Nephron progenitor cell (in vitro differentiated cells): ENCODE data around the gene GALNT2.

ENCODE experiments used
- DNase-seq: peaks from one replicate; pipeline ENCODE4 v3.0.0; 2021
- H3K27ac Mint-ChIP-seq: 2 replicates; pipeline ENCODE4 v1.8.0; 2021; ENCODE audit warnings: mild to moderate bottlenecking, moderate library complexity, mixed read lengths
- H3K27me3 Mint-ChIP-seq: 2 replicates; pipeline ENCODE4 v1.8.0; 2021; ENCODE audit warnings: mild to moderate bottlenecking, low read depth, mixed read lengths; ENCODE audit not compliant: poor library complexity
- H3K36me3 Mint-ChIP-seq: 2 replicates; pipeline ENCODE4 v1.8.0; 2021; ENCODE audit warnings: low read depth, mixed read lengths
- H3K4me1 Mint-ChIP-seq: 2 replicates; pipeline ENCODE4 v1.8.0; 2021; ENCODE audit warnings: mixed read lengths
- H3K4me3 Mint-ChIP-seq: 2 replicates; pipeline ENCODE4 v1.8.0; 2021; ENCODE audit warnings: mild to moderate bottlenecking, moderate library complexity, mixed read lengths
- H3K9me3 Mint-ChIP-seq: 2 replicates; pipeline ENCODE4 v1.8.0; 2021; ENCODE audit warnings: mild to moderate bottlenecking, moderate library complexity, mixed read lengths
- TF ChIP-seq, protein P1 (sequence below): fragments of 200-600 bp; sonication (generic); IDR thresholded peaks from 2 replicates; pipeline ENCODE4 v1.5.0; 2021; ENCODE audit warnings: antibody characterized with exemption

GALNT2 gene

DNA sequence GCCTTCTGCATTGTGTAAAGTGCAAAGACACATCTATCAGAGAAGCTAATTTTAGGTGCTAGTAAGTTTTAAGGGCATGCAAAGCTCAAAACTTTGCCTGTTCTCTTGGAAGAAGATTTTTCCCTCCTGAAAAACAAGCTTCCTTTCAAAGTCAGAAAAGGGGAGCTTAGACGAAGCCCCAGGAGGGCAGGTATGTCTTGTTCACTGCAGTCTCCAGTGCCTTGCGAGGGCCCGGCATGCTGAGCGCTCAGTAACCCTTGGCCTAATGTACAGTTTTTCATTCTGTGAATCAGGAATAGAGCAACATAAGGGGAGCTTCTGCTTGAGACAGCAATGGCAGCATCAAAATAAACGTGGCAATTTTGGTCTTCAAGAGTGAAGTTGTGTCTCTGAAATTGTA, 35.0 kb downstream of the GALNT2 start:
- Mint-ChIP-seq H3K36me3 (peaks cover 5% of the 10 kb centered on the region), H3K9me3 (no peaks in the 10 kb centered on the region), H3K27me3 (peaks cover 21% of the 10 kb centered on the region), H3K4me3 (no peak overlapping the region), H3K4me1 (peaks cover 60% of the 10 kb centered on the region), H3K27ac (peak overlapping the region; percentile 57)
- DNase-seq: no peak
- TF ChIP-seq, protein P1, sequence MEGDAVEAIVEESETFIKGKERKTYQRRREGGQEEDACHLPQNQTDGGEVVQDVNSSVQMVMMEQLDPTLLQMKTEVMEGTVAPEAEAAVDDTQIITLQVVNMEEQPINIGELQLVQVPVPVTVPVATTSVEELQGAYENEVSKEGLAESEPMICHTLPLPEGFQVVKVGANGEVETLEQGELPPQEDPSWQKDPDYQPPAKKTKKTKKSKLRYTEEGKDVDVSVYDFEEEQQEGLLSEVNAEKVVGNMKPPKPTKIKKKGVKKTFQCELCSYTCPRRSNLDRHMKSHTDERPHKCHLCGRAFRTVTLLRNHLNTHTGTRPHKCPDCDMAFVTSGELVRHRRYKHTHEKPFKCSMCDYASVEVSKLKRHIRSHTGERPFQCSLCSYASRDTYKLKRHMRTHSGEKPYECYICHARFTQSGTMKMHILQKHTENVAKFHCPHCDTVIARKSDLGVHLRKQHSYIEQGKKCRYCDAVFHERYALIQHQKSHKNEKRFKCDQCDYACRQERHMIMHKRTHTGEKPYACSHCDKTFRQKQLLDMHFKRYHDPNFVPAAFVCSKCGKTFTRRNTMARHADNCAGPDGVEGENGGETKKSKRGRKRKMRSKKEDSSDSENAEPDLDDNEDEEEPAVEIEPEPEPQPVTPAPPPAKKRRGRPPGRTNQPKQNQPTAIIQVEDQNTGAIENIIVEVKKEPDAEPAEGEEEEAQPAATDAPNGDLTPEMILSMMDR: no peak

DNA sequence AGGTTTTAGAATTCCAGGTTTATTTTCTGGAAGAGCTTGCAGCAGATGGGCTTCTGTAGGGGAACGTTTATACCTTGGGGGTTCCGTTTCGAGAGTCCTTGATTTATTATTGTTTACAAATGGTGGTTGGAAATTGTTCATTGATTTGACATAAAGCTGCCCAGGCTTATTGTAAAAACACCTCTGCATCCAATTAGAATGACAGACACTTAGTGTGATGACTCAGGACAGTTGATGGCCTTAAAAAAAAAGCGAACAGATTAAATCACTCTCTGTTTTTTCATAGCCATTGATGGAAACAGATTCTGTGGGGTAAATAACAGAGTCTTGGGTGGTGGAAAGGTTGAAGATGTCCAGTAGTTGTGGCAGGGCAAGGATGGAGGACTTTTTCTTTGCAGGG, 35.4 kb downstream of the GALNT2 start:
- no peak overlapping the region for H3K27ac Mint-ChIP-seq

DNA sequence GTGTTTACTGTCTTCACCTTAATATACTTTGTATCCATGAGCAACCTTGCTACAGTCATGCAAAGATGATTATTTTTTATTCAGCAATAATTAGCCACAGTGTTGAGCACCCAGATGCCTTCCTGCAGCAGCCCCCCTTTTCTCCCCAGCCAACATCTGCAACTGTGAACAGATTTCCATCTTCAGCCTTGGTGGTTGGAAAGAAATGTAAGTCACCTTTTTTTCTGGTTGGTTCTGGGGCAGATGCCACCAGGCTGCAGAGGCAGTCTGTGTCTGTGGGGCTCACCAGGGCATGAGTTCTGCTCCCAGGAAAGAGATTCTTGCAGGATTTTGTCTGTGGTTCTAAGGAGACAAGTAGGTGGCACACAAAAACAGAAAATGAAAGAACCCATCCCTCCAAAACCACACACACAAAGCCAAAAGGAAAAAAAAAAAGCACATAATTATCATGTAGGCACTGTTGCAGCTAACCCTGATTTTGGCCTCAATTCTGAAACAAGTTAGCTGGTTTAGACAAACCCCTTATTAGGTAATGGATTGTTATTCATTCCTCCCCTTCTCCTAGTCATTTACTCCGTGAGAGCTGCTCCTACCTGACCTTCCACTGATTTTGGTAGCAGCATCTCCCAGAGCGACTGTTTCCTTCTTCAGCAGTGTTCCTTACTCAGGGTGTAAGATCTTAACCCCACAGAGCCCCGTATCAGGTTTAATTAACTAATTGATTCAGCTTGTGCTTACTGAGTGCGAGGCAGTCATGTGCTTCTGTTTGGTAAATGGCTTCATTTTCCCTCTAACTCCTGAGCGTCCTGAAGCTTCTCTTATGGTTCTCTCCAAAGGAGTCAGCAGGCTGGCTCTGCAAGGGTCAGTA, 36.5 kb downstream of the GALNT2 start:
- no peaks in the 10 kb centered on the region for H3K36me3 Mint-ChIP-seq
- TF ChIP-seq, protein P1: no peak
- peaks cover 72% of the 10 kb centered on the region for H3K4me1 Mint-ChIP-seq
- H3K9me3 Mint-ChIP-seq: no peaks in the 10 kb centered on the region
- no peak overlapping the region for H3K27ac Mint-ChIP-seq
- H3K4me3 Mint-ChIP-seq: no peak overlapping the region
- DNase-seq: no peak
- peaks cover 16% of the 10 kb centered on the region for H3K27me3 Mint-ChIP-seq

More for the DNA sequence above, 35.4 kb downstream of the GALNT2 start:
- TF ChIP-seq, protein P1: no peak
- Mint-ChIP-seq H3K36me3 (peaks cover under 1% of the 10 kb centered on the region), H3K9me3 (no peaks in the 10 kb centered on the region), H3K4me3 (no peak overlapping the region), H3K4me1 (peaks cover 64% of the 10 kb centered on the region), H3K27me3 (peaks cover 21% of the 10 kb centered on the region)
- no peak for DNase-seq

DNA sequence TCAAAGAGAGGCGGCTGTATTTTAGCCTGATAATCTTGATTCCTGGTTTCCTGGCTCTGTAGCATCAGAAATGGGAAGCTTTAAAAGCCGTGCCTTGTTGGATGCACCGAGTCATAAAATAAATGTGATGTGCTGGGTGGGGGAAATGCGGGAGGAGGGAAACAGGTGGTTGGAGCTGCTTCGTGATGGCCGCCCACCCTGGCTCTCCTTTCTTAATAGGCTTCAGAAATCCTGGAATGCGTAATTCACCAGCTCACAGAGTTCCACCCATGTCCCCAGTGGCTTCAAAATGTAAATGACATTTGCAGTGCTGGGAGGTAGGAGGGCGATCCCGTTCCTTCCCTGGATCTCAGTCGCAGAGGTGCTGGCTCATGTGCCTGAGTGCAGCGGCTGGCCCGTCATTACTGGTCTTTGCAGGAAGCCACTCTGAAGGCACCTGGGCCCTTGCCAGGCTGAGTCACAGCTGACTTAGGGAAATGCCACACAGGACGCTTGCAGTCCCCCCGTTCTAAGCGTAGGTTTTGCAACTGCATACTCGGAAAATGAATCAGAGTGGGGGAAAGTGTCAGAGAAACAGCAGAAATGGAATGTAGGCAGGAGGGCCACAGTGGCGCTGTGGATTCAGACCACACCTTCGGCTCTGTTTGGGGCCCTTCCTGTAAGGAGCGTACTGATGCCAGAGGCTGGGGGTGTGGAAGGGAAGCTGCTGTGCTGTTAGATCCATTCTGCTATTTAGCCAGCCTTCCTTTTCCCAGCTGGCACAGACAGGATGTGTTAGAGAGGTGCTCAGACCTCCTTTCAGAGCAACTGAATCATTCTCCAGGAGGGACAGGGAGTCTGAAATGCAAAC, 37.6 kb downstream of the GALNT2 start:
- Mint-ChIP-seq H3K9me3 (no peaks in the 10 kb centered on the region), H3K36me3 (no peaks in the 10 kb centered on the region), H3K27me3 (peaks cover 16% of the 10 kb centered on the region), H3K27ac (no peak overlapping the region), H3K4me1 (peaks cover 80% of the 10 kb centered on the region), H3K4me3 (peak overlapping the region; percentile 38)
- TF ChIP-seq, protein P1: no peak
- DNase-seq: no peak

DNA sequence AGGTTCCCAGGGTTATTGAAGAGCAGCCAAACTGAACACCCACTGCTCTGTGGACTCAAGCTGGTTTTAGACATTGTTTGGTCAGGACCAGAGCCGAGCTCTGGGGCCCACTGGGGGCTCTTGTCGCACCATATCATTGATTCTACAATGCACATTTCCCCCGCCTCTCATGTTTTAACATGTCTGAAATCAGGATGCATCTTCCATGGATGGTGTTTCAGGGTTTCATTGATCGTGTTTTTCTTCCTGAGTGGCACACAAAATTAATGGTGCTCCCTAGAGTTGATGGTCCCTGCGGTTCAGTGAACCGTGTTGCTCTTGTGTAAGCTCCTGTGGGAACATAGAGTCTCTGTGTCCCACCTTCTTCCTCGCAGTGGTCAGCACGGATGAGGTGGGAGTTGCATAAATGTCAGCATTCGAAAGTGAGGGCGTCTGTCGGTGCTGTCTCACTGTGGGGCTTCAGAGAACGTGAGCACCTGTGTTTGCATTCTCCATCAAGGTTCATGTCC, 38.3 kb downstream of the GALNT2 start:
- no peak for DNase-seq
- Mint-ChIP-seq H3K27ac (no peak overlapping the region), H3K4me1 (peaks cover 87% of the 10 kb centered on the region), H3K4me3 (peak overlapping the region; percentile 38), H3K9me3 (no peaks in the 10 kb centered on the region), H3K36me3 (no peaks in the 10 kb centered on the region), H3K27me3 (peaks cover 16% of the 10 kb centered on the region)
- TF ChIP-seq, protein P1: no peak
